HG03520 (cell line): ENCODE measurements around the gene ZNRF1.
A peak's percentile ranks its signal among the peaks of the same experiment; 100 is the strongest.
"Not testable (repeated sequence)": the region's sequence is repeated elsewhere in the genome, so short reads cannot be mapped to it uniquely, and the experiment has no call there.

Experiments
- ATAC-seq: cut with Tn5 transposase; IDR thresholded peaks from one replicate; pipeline ENCODE4 v1.9.1; 2021; ENCODE audit warnings: mild to moderate bottlenecking, moderate library complexity; ENCODE audit not compliant: unreplicated experiment

Gene ZNRF1

DNA sequence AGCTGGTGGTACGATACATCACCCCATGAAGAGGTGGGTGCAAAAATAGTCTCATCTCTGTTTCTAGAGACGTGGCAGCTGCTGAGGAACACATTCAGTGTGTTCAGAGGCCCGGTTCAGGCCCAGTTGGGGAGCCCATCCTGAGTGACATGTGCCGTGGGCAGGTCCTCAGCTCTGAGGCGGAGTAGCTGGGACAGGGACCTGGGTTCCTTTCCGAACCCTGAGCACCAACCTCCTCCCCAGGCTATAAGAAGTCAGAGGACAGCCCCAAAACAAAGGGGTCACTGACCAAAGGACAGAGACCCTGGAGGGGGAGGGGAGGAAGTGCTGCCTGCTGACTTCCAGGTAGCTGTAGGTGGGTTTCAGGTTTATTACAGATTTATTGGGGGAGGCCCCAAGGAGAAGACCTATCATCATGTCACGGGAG lies 112.7 kb downstream of the ZNRF1 start:
- peak; percentile 8 for ATAC-seq

DNA sequence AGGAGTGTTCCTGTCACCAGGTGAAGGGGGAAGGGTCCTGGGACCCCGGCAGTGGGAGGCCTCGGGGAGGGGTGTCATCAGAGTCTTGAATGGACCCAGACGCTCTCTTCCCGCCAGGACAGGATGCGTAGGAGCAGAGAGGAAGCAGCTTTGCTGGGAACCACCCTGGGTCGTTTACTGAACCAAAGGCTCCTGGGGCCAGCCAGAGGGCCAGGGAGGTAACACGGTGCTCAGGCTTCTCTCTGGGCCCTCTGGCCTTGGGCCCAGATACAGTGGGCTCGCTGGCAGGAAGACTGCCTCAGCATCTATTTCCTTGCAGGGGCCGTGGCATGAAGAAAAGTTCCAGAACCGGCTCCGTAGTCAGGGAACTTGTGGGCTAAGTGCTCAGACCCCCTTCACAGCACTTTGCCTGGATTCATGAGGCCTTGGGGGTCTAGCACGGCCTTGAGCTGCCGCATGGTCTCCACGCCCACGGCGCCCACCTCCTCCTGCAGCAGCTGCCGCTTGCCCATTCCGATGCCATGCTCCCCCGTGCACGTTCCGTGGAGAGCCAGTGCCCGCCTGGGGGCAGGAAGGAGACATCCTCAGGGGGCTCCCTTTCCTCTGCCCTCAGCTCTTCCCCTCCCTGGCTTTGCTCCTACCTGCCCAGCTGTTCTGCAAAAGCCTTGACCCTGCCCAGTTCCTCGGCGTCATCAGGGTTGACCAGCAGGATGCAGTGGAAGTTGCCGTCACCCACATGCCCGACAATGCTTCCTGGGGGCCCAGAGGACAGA lies 113.3 kb downstream of the ZNRF1 start:
- ATAC-seq = no peak

DNA sequence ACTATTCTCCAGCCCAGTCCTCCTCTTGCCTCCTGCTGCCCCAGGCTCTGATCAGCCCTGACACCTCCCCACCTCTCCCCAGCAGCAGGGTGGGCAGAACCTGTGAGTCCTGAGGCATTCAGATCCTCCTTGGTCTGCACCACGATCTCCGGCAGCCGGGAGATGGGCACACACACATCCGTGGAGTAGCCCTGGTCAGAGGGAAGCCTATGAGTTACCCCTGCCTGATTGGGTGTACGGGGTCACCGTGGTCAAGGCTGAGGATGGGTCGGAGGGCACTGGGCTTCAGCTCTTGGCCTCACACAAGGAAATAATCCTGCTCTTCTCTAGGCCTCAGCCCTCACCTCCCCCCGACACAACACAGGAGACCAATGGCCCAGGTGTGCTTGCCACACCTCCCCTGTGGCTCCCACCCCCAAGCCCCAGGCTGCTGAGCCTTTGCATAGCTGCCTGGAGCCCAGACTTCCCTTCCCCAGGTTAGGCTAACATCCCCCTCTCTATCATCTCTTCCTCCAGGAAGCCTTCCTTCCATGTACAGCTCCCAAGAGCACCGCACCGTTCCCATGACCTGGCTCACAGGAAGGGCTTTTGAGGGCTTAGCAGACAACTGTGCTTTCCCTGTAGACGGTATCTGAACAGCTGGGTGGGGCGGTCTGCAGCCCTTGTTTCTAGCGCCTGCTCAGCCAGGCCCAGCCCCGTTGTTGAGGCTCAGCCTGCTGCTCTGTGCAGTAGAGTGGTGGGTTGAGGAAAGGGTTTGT lies 114.1 kb downstream of the ZNRF1 start:
- no peak for ATAC-seq

DNA sequence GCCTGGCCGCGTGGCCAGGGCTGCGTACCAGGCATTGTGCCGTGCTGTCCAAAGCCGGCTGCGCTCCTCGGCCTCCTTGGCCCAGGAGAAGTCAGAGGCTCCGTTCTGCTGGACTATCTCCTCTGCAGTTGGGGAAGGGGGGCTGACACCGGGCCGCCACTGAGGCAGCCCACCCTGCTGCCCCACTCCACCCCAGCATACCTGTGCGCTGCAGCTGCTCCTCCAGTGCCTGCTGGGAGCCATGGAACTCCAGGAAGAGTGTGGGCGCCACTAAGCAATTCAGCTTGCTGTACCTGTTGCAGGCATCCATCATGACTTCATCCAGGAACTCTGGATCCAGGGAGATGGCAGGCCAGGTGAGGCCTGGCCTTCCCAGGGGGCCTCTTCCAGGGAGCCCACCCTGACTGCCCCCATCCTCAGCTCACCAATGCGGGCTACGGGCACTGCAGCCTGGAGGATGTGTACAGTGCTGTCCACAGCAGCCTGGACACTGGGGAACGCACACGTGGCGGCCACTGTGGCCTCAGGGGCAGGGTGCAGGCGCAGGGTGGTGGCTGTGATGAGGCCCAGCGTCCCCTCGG lies 114.8 kb downstream of the ZNRF1 start:
- no peak for ATAC-seq

DNA sequence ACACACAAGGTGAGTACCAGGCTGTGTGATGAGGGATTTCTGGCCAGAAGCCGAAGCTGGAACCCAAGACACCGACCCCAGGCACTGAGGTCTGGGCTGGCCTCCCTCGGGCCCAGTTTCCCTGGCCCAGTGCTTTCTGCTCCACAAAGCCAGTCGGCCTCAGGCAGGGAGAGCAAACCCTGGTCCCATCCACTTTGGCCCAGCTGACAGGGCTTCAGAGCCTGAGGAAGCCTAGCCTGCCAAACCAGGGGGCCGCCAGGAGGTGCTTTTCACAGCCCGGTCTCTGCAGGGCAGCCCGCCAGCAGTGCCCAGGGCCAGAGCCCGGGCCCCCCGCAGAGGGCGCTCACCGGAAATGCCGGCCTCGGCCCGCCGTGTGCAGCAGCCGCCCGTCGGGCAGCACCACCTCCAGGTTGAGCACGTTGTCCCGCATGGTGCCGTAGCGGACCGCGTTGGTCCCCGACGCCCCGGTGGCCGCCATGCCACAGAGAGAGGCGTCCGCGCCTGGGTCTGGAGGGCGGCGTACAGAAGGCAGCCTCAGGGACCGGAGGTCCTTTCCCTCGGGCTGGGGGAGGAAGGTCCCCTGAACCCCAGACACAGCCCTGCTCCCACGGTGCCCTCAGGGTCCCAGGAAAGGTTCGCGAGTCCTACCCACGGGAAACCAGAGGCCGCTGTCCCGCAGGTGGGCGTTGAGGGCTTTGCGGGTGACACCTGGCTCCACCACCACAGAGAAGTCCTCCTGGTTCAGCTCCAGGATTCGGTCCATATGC lies 115.5 kb downstream of the ZNRF1 start:
- ATAC-seq = no peak

DNA sequence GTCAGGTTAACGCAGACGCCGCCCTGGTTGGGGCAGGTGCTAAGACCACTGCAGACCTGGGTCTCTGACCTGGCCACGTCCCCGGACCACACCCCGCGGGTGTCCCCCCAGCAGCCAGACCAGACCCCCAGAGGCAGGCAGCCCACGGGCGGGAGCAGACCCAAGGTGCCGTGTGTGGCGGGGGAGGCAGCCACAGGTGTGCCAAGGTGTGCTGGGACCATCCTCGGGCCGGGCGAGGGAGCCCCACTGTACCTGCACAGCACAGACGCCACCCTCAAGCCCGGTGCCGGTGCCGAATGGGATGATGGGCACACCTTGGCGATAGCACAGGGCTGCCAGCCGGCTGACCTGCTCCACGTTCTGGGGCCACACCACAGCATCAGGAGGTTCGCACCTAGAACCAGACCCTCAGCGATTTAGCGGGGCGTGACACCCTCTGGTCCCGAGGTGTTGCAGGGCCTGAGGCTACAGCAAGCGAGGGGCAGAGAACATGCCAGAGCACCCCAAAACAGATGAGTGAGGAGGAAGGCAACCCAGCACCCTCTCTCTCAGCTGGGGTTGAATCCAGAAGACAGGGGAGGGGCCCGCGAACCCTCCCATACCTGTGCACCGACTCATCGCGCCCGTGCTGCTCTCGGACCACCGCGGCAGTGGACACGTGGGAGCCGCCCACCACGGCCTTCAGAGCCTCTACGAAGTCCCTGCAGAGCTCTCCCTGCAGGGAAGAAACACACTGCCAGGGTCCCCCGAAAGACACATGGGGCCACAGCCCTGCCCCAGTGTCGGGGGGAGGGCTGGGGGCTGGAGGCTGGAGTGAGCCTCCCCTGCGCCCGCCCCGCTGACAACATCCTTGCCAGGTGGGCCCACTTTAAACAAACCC lies 116.4 kb downstream of the ZNRF1 start:
- ATAC-seq = no peak

DNA sequence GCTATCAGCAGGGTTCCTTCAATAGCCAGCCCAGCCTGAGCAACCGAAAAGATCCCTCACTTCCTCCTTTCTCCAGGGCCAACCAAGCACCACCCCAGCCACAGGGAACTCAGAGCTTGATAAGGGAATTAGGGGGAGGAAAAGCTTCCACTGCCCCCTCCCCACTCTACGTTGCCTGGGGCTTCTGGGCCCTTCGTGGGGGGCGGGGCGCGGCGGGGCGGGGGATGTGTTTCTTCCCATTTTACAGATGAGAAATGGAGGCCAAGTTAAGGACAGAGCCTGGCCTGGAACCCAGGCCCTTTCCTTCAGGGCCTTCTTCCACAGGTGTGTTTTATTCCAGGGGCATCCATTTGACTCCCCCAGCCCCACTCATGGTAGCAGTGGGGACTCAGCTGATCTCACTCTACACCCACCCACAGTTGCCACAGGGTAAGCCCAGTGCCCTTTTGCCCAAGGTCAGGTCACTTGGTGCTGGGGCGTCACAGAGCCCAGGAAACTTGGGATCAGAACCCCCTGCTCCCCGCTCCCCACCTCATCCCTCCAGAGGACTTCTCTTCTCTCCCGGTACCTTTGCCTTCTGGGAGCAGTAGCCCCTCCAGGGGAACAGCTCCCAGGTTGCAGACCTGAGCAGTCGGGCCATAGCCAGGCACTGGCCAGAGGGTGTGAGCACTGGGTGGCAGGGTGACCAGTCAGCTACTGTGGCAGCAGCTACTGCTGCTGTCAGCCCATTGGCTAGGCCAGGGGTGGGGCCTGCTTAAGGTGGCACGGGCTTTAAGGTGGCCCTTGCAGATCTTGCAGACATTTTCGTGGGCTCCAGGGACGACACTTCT lies 117.5 kb downstream of the ZNRF1 start, which contains the start of gene LDHD:
Gene LDHD (minus strand): TSS at position 700 of the 830 bp plus-strand sequence. CDS start 60 bp downstream, at position 640.
- ATAC-seq = no peak

DNA sequence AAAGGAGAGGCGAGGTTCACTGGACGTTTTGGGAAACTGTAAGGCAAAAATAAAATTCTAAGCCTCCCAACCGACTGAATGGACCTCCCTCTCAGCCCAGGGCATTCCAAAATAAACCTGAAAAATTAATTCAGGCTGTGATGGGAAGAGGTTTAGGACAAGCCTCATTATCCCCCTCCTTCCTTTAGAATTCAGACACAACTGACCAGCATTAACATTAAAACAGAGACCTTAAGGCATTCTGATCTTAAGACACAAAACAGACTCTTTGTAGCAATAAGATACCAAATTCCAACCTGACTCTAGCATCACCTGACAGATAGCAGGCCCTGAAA lies 118.1 kb downstream of the ZNRF1 start:
- no peak for ATAC-seq

DNA sequence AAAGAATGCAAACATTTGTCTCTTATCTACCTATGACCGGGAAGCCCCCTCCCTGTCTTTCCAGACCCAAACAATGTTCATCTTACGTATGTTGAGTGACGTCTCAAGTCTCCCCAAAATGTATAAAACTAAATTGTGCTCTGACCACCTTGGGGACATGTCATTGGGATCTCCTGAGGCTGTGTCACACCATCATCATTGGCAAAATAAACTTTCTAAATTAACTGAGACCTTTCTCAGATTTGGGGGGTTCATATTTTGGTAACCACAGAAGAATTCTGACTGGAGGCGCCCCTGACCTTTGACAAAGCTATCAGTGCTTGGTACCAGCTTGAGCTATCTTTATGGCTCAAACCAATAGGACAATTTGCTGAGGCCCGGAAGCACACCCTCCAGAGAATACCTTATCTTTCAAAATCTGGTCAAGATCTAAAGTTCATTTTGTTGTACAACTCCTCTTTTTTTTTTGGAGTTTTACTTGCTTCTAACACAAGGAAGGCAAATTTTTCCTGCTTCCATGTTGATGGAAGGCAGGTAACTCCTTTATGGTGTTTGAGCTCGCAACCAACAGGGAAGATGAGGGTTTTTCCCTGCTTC lies 120.2 kb downstream of the ZNRF1 start:
- no peak for ATAC-seq

DNA sequence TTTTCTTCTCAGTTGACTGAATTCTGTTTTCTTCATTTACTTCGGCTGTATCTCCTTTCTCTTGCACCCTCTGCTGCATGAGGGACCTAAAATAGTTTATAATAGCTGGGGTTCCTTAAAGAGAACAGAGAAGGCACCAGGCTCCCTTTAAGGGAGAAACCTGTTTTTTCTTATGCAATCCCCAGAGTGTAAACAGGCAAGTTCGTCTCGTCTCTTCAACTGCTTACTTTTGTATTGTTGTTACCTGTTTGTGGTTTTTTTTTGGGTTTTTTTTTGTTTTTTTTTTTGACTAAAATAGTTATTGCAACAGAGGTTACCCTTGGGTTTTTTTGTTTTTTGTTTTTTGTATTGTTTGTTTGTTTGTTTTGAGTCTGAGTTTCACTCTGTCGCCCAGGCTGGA lies 121.4 kb downstream of the ZNRF1 start:
- ATAC-seq = no peak

DNA sequence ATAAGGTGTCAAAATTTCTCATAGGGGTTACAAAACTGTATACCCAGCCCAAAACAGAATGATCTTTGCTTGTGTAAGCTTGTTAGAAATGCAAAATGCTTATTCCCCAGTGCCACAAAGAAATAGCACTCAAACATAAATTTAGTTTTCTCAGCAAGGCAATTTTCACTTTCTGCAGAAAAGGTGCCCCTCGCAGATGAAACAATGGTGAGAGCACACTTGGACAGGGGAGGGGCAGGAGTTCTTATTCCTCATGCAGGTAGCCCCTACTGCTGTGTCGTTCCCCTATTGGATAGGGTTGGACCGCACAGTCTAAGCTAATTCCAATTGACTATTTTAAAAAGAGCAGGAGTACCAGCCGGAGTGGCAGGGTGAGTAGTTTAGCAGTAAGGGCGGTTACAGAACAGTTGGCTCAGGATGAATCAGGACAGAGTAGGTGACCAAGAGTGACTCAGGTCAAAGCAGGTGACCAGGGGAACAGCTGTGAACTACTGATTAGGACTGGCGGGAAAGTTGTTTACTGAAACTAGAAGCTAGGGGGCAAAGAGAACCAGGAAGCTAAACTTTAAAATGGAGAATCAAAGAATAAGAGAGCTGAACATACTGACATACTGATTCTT lies 123.2 kb downstream of the ZNRF1 start:
- ATAC-seq = no peak

DNA sequence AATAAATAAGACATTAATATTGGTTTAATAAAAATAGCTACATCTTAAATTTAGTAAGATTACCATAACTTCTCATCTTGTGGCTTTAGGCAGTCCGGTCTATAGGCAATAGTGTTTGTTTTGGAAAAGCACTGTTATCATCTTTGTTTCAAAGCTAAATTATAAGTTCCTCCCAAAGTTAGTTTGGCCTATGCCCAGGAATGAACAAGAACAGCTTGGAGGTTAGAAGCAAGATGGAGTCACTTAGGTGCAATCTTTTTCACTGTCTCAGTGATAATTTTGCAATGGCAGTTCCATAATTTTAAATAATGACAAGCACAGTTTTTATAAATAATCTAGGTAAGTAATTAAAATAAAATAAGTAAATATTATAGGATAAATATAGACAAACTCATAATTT lies 123.8 kb downstream of the ZNRF1 start:
- ATAC-seq = no peak

DNA sequence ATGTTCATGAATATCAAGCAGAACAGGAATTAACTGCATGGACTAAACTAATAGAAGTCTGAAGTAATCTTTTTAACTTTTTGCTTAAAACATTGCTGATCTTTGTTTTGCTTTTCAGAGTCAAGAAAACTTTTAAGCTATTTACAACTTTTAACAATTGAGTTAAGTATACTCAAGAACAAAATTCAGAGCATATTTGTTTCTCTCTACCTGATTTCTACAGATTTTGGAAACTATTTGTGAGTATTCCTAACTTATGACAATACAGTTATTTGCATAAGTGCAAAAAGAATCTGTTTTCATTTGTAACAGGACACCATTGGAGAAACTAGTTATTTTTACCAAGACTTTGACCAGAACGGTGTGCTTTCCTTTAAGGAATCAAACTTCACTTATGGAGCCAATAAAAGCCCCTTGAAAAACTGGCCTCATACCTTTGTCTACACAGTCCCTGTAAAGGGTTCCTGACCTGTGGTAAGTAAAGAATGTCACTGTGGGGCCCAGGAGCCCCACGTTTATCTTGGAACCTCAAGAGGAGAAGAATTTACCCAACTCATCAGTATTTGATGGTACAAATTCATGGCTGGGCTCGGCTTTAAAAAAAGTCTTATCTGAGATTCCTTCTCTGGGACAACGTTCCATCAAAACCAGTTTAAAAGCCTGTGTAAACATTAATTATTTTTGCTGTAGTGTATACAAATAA lies 129.0 kb downstream of the ZNRF1 start:
- ATAC-seq = no peak

DNA sequence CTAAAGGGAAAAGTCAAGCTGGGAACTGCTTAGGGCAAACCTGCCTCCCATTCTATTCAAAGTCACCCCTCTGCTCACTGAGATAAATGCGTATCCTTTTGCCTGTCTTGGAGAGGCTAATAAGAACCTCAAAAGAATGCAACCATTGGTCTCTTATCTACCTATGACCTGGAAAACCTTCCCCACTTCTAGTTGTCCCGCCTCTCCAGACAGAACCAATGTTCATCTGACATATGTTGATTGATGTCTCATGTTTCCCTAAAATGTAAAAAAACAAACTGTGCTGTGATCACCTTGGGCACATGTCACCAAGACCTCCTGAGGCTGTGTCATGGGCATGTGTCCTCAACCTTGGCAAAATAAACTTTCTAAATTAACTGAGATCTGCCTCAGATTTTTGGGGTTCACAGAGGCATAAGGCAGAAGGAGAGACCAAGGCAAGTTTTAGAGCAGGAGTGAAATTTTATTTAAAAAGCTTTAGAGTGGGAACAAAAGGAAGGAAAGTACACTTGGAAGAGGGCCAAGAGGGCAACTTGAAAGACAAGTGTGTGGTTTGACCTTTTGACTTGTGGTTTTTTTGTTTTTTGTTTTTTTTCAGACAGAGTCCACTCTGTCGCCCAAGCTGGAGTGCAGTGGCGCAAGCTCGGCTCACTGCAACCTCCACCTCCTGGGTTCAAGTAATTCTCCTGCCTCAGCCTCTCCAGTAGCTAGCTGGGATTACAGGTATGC lies 130.8 kb downstream of the ZNRF1 start:
- not testable (repeated sequence) for ATAC-seq

DNA sequence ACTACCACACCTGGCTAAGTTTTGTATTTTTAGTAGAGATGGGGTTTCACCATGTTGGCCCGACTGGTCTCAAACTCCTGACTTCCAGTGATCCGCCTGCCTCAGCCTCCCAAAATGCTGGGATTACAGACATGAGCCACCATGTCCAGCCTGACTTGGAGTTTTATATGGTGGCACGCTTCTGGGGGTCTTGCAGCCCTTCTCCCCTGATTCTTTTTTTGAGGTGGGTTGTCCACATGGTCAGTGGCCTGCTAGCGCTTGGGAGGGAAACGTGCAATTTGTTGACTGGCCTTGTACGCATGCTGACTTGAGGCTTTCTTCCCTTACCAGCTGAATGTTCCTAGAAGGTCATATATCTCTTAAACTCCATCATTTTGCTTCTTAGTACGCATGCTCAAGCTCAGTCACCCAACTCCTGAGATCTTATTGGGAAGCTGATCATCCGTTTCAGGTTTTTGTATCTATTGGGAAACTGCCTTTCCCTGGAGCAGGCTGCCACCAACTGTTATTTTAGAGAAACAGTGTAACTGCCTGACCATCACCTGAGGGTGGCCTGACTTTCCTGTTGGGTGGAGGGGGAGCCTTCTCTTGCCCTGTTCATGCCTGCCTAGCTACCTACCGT lies 131.4 kb downstream of the ZNRF1 start:
- no peak for ATAC-seq

DNA sequence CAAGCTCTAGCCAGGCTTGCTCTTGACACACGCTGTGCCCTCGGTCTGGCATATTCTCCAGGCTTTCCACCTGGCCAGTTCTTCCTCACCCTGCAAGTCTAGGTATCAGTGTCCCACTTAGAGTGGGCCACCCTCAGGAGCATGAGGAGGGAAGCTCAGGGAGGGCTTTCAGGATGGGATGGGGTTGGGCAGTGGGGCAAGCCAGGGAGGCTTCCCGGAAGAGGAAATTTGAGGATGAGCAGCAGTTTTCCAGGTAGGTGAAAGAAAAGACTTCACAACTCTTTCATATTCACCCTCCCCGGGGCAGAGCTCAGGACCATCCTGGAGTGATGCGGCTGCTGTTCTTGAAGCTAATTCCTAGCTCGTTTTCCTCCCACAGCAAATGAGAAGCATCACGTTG lies 132.3 kb downstream of the ZNRF1 start:
- no peak for ATAC-seq

DNA sequence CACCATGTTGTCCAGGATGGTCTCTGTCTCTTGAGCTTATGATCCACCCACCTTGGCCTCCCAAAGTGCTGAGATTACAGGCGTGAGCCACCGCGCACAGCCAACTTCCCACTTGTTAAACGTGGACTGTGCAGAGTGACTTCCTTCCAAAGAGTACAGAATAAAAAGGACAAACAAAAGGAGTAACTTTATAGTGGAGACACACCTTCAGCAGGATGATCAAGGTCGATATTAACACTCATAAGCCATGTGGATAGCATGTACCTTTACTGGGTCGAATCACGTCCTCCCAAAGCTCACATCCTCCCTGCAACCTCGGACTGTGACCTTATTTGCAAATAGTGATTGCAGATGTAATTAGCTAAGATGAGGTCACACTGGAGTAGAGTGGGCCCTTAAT lies 139.4 kb downstream of the ZNRF1 start:
- no peak for ATAC-seq
